Dedifferentiated amniotic fluid mesenchymal stem cell (primary cell): ENCODE results near the gene SLC66A1.

Experiments
- DNase-seq: peaks from one replicate; pipeline ENCODE4 v3.0.0-alpha.2; 2016; ENCODE audit errors: extremely low spot score

SLC66A1 gene

GRCh38 chr1:19342894-19343616, 30.9 kb downstream of the SLC66A1 start:
- no peak for DNase-seq

- DNase-seq: no peak
Measured at GRCh38 chr1:19343617-19344350, 31.7 kb downstream of the SLC66A1 start.

- no peak for DNase-seq
Measured at GRCh38 chr1:19344372-19344810, 32.3 kb downstream of the SLC66A1 start.

- no peak for DNase-seq
Measured at GRCh38 chr1:19344831-19345230, 32.7 kb downstream of the SLC66A1 start.

- DNase-seq: no peak
Measured at GRCh38 chr1:19345391-19345790, 33.3 kb downstream of the SLC66A1 start.

GRCh38 chr1:19346026-19346425, 33.9 kb downstream of the SLC66A1 start:
- DNase-seq: no peak

GRCh38 chr1:19347533-19348172, 35.5 kb downstream of the SLC66A1 start:
- no peak for DNase-seq

- no peak for DNase-seq
Measured at GRCh38 chr1:19348441-19349198, 36.5 kb downstream of the SLC66A1 start.

- DNase-seq: no peak
Measured at GRCh38 chr1:19349999-19350398, 37.9 kb downstream of the SLC66A1 start.

GRCh38 chr1:19350566-19350965, 38.4 kb downstream of the SLC66A1 start:
- no peak for DNase-seq

GRCh38 chr1:19351873-19352272, 39.7 kb downstream of the SLC66A1 start:
- no peak for DNase-seq

GRCh38 chr1:19352839-19353238, 40.7 kb downstream of the SLC66A1 start:
- DNase-seq: no peak

GRCh38 chr1:19353596-19353995, 41.5 kb downstream of the SLC66A1 start:
- DNase-seq: no peak

- no peak for DNase-seq
Measured at GRCh38 chr1:19354531-19354981, 42.4 kb downstream of the SLC66A1 start.

- no peak for DNase-seq
Measured at GRCh38 chr1:19356266-19356665, 44.1 kb downstream of the SLC66A1 start.

- DNase-seq: no peak
Measured at GRCh38 chr1:19357299-19357986, 45.3 kb downstream of the SLC66A1 start.

GRCh38 chr1:19358710-19359109, 46.6 kb downstream of the SLC66A1 start:
- no peak for DNase-seq

GRCh38 chr1:19359357-19359756, 47.2 kb downstream of the SLC66A1 start:
- no peak for DNase-seq

GRCh38 chr1:19360016-19360415, 47.9 kb downstream of the SLC66A1 start:
- no peak for DNase-seq

GRCh38 chr1:19360432-19360831, 48.3 kb downstream of the SLC66A1 start:
- DNase-seq: no peak

GRCh38 chr1:19360843-19361610, 48.9 kb downstream of the SLC66A1 start:
- no peak for DNase-seq
